Iris pigment epithelial cell (primary cell): ENCODE measurements around the gene HPS4.

Source experiments
- DNase-seq: peaks from one replicate; pipeline ENCODE4 v3.0.0-alpha.2; 2011; ENCODE audit warnings: low read depth

HPS4 gene

GRCh38 chr22:26464312-26464711 is 19.3 kb downstream of the HPS4 start:
- no peak for DNase-seq

GRCh38 chr22:26463688-26464087 is 19.9 kb downstream of the HPS4 start:
- no peak for DNase-seq

- peak; percentile 40 for DNase-seq
These were observed 20.4 kb downstream of the HPS4 start for GRCh38 chr22:26463101-26463661.

- no peak for DNase-seq
These were observed 20.9 kb downstream of the HPS4 start for GRCh38 chr22:26462641-26463040.

GRCh38 chr22:26462051-26462450 is 21.5 kb downstream of the HPS4 start:
- DNase-seq = no peak

- peak; percentile 25 for DNase-seq
These were observed 22.3 kb downstream of the HPS4 start for GRCh38 chr22:26461188-26461810.

GRCh38 chr22:26460202-26460601 is 23.4 kb downstream of the HPS4 start:
- no peak for DNase-seq

- no peak for DNase-seq
These were observed 25.8 kb downstream of the HPS4 start for GRCh38 chr22:26457661-26458272.

GRCh38 chr22:26453812-26454500 is 29.6 kb downstream of the HPS4 start:
- no peak for DNase-seq

GRCh38 chr22:26453216-26453615 is 30.4 kb downstream of the HPS4 start:
- DNase-seq = no peak

- no peak for DNase-seq
These were observed 31.2 kb downstream of the HPS4 start for GRCh38 chr22:26452236-26453016.

GRCh38 chr22:26450453-26451185 is 33.0 kb downstream of the HPS4 start:
- no peak for DNase-seq

GRCh38 chr22:26448941-26449340 is 34.6 kb downstream of the HPS4 start:
- DNase-seq = no peak

GRCh38 chr22:26448334-26448733 is 35.2 kb downstream of the HPS4 start:
- no peak for DNase-seq

- DNase-seq = no peak
These were observed 35.8 kb downstream of the HPS4 start for GRCh38 chr22:26447584-26448329.

GRCh38 chr22:26446808-26447515 is 36.6 kb downstream of the HPS4 start:
- no peak for DNase-seq

- DNase-seq = no peak
These were observed 37.9 kb downstream of the HPS4 start for GRCh38 chr22:26445577-26446275.

- DNase-seq = no peak
These were observed 38.8 kb downstream of the HPS4 start for GRCh38 chr22:26444777-26445176.

- DNase-seq = no peak
These were observed 39.5 kb downstream of the HPS4 start for GRCh38 chr22:26443901-26444690.
